ENCODE results near the gene XYLT2. TPM values are rescaled to one million over a fixed set of nuclear protein-coding genes. Genes with fewer than 3 reads are reported as not detected.
A peak's percentile ranks its signal among the peaks of the same experiment; 100 is the strongest.

Gene XYLT2
- total and polyA plus RNA-seq, 10 of the 15 experiments (the other 5 are each of a cell fraction or from before 2014, with no cell fraction given) = 0.82 to 20.6 (median 13.0) TPM

DNA sequence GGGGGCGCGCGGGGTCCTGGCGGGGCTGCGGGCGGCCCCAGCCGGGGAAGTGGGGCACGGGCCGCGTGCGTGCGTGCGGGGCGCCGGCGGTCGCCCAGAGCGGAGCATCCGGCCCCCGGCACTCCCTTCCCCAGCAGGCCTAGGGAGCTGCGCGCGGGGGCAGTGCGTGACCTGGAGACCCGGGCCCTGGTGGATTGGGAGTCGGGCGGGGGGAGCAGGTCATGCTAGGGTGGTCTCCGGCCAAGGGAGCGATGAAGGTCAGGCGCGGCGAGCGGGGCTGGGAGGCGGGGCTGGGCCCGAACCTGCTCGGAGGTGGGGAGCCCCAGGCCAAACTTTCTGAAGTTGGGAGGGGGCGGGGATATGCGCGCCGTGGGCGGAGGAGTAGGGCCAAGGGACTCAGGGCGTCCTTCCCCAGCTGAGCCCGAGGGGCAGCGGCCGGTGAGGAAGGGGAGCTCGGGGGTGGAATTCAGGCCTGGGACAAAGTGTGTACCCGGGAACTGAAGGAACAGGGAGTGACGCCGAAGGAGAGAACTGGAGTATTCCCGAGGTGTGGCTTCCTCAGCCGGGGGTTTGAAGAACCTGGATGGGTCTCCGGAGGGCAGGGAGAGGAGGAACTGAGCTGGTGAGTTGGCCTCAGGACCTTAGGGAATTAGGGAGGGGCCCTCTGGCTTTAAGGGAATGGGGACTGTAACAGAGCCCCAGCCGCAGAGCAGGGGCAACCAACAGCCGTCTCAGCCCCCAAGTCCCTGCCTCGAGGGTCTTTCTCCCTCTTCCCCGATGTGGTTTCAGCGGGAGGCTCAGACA is 589 bp downstream of the XYLT2 start (continued):
- no peak for TF ChIP-seq MEF2B (IDR thresholded peaks at IDR 0.05; ENCODE audit: partially characterized antibody, poor library complexity, severe bottlenecking)
- TF ChIP-seq RFX5 (IDR thresholded peaks at IDR 0.05; ENCODE audit: low read depth, low read length) = no peak
- TF ChIP-seq FOXM1 (IDR thresholded peaks at IDR 0.05; ENCODE audit: low read depth, low read length) = no peak
- TF ChIP-seq HCFC1 (IDR thresholded peaks at IDR 0.05; ENCODE audit: low read length) = no peak
- peak; percentile 57; the same call in 1 of the 2 replicates for TF ChIP-seq IKZF1 (conservative IDR thresholded peaks at IDR 0.05)
- TF ChIP-seq, protein P1, sequence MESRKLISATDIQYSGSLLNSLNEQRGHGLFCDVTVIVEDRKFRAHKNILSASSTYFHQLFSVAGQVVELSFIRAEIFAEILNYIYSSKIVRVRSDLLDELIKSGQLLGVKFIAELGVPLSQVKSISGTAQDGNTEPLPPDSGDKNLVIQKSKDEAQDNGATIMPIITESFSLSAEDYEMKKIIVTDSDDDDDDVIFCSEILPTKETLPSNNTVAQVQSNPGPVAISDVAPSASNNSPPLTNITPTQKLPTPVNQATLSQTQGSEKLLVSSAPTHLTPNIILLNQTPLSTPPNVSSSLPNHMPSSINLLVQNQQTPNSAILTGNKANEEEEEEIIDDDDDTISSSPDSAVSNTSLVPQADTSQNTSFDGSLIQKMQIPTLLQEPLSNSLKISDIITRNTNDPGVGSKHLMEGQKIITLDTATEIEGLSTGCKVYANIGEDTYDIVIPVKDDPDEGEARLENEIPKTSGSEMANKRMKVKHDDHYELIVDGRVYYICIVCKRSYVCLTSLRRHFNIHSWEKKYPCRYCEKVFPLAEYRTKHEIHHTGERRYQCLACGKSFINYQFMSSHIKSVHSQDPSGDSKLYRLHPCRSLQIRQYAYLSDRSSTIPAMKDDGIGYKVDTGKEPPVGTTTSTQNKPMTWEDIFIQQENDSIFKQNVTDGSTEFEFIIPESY (IDR thresholded peaks at IDR 0.05) = no peak
- TF ChIP-seq, protein P2, sequence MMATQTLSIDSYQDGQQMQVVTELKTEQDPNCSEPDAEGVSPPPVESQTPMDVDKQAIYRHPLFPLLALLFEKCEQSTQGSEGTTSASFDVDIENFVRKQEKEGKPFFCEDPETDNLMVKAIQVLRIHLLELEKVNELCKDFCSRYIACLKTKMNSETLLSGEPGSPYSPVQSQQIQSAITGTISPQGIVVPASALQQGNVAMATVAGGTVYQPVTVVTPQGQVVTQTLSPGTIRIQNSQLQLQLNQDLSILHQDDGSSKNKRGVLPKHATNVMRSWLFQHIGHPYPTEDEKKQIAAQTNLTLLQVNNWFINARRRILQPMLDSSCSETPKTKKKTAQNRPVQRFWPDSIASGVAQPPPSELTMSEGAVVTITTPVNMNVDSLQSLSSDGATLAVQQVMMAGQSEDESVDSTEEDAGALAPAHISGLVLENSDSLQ (IDR thresholded peaks at IDR 0.05) = no peak
- TF ChIP-seq IKZF2 (IDR thresholded peaks at IDR 0.05) = 0 out of 4 replicates have a peak, but pooled peaks of 1 of the 2 experiments have one; percentile 19
- no peak for TF ChIP-seq TARDBP (IDR thresholded peaks at IDR 0.05; ENCODE audit: borderline replicate concordance)
- no peak for TF ChIP-seq RB1 (IDR thresholded peaks at IDR 0.05; ENCODE audit: borderline replicate concordance)
- TF ChIP-seq BCL11A (IDR thresholded peaks at IDR 0.05; ENCODE audit: low read depth, low read length) = no peak
- TF ChIP-seq EGR1 (IDR thresholded peaks at IDR 0.05; ENCODE audit: borderline replicate concordance in 1 of 2, low read depth in 2 of 2, low read length in 2 of 2) = peak in 1 of 2 experiments; percentile 80; a peak in 2 of 3 replicates
- TF ChIP-seq, protein P3, sequence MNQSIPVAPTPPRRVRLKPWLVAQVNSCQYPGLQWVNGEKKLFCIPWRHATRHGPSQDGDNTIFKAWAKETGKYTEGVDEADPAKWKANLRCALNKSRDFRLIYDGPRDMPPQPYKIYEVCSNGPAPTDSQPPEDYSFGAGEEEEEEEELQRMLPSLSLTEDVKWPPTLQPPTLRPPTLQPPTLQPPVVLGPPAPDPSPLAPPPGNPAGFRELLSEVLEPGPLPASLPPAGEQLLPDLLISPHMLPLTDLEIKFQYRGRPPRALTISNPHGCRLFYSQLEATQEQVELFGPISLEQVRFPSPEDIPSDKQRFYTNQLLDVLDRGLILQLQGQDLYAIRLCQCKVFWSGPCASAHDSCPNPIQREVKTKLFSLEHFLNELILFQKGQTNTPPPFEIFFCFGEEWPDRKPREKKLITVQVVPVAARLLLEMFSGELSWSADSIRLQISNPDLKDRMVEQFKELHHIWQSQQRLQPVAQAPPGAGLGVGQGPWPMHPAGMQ (IDR thresholded peaks at IDR 0.05; ENCODE audit: borderline replicate concordance) = no peak
- TF ChIP-seq LARP7 (IDR thresholded peaks at IDR 0.05) = 0 out of 2 replicates have a peak, but pooled peaks have one; percentile 14
- no peak for TF ChIP-seq RBBP5 (conservative IDR thresholded peaks at IDR 0.05)
- TF ChIP-seq ZZZ3 (IDR thresholded peaks at IDR 0.05; ENCODE audit: control insufficient read depth, insufficient read length, low read depth) = no peak
- no peak for TF ChIP-seq NR2C2 (IDR thresholded peaks at IDR 0.05; ENCODE audit: borderline replicate concordance, control insufficient read depth, insufficient read length, low read depth)
- no peak for TF ChIP-seq WRNIP1 (IDR thresholded peaks at IDR 0.05; ENCODE audit: borderline replicate concordance, low read depth, low read length)
- no peak for TF ChIP-seq SRF (IDR thresholded peaks at IDR 0.05; ENCODE audit: low read depth in 2 of 2, low read length in 2 of 2)
- no peak for TF ChIP-seq ZNF24 (IDR thresholded peaks at IDR 0.05)
- TF ChIP-seq SMARCA5 (IDR thresholded peaks at IDR 0.05) = 0 out of 2 replicates have a peak, but pooled peaks have one; percentile 59
- no peak for TF ChIP-seq YBX1 (IDR thresholded peaks at IDR 0.05)
- TF ChIP-seq, protein P4, sequence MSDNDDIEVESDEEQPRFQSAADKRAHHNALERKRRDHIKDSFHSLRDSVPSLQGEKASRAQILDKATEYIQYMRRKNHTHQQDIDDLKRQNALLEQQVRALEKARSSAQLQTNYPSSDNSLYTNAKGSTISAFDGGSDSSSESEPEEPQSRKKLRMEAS (IDR thresholded peaks at IDR 0.05; ENCODE audit: low read depth, low read length) = no peak; the same call in 1 of the 2 replicates

All from GM12878 (cell line).